ENCODE results near the gene ERI3.

DNA sequence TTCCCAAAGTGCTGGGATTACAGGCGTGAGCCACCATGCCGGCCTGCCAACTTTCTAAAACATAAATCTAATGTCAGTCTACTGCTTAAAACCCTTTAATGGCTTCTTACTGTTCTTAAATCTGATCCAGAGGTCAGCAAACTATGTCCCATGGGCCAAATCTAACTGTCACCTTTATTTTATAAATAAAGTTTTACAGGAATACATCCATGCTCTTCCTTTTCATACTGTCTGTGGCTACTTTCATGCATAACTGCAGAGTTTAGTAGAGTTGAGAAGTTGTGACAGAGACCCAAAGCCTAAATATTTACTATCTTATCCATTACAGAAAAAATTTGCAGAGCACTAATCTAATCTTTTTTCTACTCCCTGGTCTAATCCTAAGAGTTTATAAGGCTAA, 3.8 kb downstream of the ERI3 start:
- TF ChIP-seq POLR2A (IDR thresholded peaks at IDR 0.05) (no peak), EP300 (IDR thresholded peaks at IDR 0.05) (no peak), POLR2AphosphoS5 (IDR thresholded peaks at IDR 0.05) (no peak)

Measured in gastroesophageal sphincter (tissue), 2 donors.